Measurements from ENCODE around the gene EXOC1L.

The EXOC1L gene

GRCh38 chr4:55880652-55881280 lies 61.2 kb downstream of the EXOC1L start:
- DNase-seq (ENCODE audit: low read depth, low spot score): no peak

GRCh38 chr4:55884093-55884850 lies 64.7 kb downstream of the EXOC1L start:
- DNase-seq (ENCODE audit: low read depth, low spot score): no peak

- no peak for DNase-seq (ENCODE audit: low read depth, low spot score)
Measured at GRCh38 chr4:55884851-55885219, 65.2 kb downstream of the EXOC1L start.

All from astrocyte of the hippocampus (primary cell).